Measurements from ENCODE around the gene DLGAP4. TPM values are rescaled to one million over a fixed set of nuclear protein-coding genes. Genes with fewer than 3 reads are reported as not detected.
A peak's percentile ranks its signal among the peaks of the same experiment; 100 is the strongest.

Gene DLGAP4
- total and polyA plus RNA-seq, 10 of the 15 experiments (the other 5 are each of a cell fraction or from before 2014, with no cell fraction given) = 0.42 to 43.3 (median 19.0) TPM

DNA sequence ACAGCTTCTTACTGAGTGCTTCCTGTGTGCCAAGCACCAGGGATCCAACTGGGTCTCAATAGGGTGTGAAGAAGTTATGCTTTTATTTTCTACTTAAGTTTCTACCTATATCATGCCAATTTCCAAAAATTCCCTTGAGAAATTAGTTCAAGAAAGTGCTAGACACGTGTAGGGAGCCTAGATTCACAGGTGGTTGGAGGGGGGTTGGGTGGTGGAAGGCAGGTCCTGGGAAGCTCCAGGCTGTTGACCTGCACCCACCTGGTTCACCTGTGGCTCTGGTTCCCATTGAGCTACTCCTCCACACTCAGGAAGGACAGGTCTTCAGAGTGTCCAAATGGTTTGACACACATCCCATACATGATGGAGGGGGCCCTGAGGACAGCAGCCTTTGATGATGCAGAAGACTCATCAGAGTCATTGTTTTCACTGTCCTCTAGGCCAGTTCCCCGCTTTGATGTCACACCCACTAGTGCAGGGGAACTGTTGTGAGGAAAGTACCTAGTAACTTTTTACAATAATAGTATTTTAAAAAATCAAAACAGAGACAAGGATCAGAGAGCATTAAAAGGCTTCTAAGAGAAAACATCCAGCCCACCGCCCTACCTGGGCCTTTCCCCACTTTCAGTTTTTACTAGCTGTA, 195.3 kb downstream of the DLGAP4 start (continued):
- peak; percentile 56; the same call in 1 of the 2 replicates for TF ChIP-seq ZNF687 (IDR thresholded peaks at IDR 0.05)
- TF ChIP-seq PAX8 (IDR thresholded peaks at IDR 0.05) = no peak
- TF ChIP-seq, protein P1, sequence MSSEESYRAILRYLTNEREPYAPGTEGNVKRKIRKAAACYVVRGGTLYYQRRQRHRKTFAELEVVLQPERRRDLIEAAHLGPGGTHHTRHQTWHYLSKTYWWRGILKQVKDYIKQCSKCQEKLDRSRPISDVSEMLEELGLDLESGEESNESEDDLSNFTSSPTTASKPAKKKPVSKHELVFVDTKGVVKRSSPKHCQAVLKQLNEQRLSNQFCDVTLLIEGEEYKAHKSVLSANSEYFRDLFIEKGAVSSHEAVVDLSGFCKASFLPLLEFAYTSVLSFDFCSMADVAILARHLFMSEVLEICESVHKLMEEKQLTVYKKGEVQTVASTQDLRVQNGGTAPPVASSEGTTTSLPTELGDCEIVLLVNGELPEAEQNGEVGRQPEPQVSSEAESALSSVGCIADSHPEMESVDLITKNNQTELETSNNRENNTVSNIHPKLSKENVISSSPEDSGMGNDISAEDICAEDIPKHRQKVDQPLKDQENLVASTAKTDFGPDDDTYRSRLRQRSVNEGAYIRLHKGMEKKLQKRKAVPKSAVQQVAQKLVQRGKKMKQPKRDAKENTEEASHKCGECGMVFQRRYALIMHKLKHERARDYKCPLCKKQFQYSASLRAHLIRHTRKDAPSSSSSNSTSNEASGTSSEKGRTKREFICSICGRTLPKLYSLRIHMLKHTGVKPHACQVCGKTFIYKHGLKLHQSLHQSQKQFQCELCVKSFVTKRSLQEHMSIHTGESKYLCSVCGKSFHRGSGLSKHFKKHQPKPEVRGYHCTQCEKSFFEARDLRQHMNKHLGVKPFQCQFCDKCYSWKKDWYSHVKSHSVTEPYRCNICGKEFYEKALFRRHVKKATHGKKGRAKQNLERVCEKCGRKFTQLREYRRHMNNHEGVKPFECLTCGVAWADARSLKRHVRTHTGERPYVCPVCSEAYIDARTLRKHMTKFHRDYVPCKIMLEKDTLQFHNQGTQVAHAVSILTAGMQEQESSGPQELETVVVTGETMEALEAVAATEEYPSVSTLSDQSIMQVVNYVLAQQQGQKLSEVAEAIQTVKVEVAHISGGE (CRISPR knock-in tag; IDR thresholded peaks at IDR 0.05) = no peak
- peak; percentile 48; the same call in 1 of the 2 replicates for TF ChIP-seq CREB1 (IDR thresholded peaks at IDR 0.05; ENCODE audit: low read depth)
- TF ChIP-seq SUZ12 (IDR thresholded peaks at IDR 0.05; ENCODE audit: unreplicated experiment) = no peak
- TF ChIP-seq IKZF2 (IDR thresholded peaks at IDR 0.05) = peak in 1 of 2 experiments; percentile 15; a peak in 1 of 4 replicates
- TF ChIP-seq ZBTB40 (IDR thresholded peaks at IDR 0.05; ENCODE audit: borderline replicate concordance) = no peak
- no peak for TF ChIP-seq SP1 (IDR thresholded peaks at IDR 0.05; ENCODE audit: low read depth, low read length)
- TF ChIP-seq LARP7 (IDR thresholded peaks at IDR 0.05) = no peak
- TF ChIP-seq, protein P2, sequence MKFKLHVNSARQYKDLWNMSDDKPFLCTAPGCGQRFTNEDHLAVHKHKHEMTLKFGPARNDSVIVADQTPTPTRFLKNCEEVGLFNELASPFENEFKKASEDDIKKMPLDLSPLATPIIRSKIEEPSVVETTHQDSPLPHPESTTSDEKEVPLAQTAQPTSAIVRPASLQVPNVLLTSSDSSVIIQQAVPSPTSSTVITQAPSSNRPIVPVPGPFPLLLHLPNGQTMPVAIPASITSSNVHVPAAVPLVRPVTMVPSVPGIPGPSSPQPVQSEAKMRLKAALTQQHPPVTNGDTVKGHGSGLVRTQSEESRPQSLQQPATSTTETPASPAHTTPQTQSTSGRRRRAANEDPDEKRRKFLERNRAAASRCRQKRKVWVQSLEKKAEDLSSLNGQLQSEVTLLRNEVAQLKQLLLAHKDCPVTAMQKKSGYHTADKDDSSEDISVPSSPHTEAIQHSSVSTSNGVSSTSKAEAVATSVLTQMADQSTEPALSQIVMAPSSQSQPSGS (IDR thresholded peaks at IDR 0.05; ENCODE audit: low read length) = no peak
- TF ChIP-seq STAT1 (conservative IDR thresholded peaks at IDR 0.05) = no peak
- TF ChIP-seq IRF3 (IDR thresholded peaks at IDR 0.05) = no peak
- no peak for TF ChIP-seq TARDBP (IDR thresholded peaks at IDR 0.05; ENCODE audit: borderline replicate concordance)
- no peak for TF ChIP-seq MYB (IDR thresholded peaks at IDR 0.05; ENCODE audit: borderline replicate concordance, low read depth, low read length)

Data from GM12878 (cell line).